ENCODE data around the gene AKAP7.

The AKAP7 gene

DNA sequence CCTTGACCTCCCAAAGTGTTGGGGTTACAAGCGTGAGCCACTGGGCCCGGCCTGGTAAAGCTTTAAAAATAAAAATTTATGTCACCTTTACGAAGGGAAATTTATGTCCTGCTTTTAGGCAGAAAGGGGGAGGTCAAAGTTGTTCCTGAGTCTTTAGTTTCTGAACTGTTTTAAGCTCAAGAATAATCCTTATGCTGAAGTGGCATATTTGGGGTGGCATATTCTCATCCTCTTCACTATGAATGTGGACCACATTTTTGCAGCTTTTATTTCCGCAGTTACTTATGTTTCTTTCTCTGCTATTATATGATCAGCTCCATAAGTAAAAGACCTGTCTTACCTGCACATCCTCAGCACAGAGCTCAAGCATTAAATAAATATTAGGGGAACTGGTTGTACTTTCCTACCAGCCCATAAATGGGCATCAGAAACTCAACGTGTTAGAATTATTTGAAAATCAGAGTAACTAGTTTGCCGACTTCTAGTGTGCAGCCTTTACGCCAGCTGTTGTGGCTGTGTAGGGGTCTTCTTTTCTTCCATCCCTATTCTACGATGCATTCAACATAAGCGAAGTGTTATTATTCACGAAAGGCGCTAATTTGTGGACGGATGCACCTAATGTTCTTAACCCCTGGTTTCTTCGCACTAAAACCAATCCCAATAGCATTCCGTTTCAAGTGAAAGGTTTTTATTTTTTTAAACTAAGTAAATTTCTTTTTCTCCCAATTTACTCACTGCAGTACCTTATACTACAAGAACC, 867 bp upstream of the AKAP7 start:
- DNase-seq, result no peak

DNA sequence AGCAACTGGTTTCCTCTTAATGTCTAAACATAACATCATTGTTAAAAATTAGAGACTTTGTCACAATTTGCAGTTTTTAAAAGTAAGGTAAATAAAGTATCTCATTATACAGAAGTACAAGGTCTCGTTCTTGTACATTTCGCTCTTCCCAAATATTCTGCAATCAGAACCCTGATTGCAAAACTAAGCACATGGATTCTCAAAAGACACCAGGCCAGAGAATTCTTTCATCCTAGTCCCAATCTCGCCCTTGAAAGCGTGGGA, 355 bp upstream of the AKAP7 start:
- DNase-seq, result no peak

DNA sequence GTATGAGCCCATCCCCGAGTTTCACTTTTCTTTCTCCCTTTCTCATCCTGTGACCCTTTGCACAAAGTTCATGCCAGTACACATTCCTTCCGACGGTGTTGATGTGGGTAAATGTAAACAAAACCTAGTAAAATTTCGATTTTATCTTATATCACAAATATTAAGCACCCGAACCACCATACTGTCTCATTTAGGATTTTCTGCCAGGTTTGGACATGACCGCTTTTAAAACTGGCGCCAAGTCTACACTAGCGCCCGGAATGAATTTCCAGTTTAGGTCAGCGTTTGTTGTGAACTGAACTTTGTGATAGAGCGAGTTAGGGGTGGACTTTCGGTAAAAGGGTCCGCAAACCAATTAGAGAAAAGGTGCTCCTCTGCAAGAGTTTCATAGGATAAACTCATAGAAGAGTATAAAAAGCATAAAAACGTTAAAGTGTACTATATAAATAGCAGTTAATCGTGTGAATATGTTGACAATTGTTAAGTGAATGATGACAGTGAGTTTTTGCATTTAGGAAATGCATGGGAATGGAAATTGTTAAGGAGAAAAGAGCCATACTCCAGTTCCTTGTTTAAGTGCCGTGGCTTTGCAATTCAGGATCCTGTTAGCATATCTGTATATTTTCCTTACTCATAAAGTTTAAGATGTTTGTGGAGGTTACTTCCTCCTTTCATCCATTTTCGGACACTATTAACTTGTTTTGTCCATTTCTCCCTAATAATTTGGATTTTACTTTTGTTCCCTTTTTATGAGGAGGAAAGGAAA, 937 bp downstream of the AKAP7 start:
- peak; percentile 31 for DNase-seq

DNA sequence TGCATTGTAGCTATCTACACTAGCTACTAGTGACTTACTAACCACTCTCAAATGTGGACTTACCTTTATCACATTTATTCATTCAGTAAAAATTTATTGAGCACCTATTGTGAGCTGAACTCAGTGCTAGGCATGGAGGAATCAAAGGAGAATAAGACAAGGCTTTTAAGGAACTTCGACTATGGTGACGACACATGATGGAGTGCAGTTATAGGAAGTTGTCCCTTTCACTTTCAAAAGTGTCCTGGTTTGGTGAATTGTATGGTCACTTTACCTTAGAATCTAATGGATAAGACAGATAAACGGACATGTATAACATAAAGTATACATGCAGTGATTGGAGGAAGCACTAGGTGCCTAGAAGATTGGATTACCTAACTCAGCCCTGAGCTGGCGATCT, 4.3 kb downstream of the AKAP7 start:
- peak; percentile 67 for DNase-seq

DNA sequence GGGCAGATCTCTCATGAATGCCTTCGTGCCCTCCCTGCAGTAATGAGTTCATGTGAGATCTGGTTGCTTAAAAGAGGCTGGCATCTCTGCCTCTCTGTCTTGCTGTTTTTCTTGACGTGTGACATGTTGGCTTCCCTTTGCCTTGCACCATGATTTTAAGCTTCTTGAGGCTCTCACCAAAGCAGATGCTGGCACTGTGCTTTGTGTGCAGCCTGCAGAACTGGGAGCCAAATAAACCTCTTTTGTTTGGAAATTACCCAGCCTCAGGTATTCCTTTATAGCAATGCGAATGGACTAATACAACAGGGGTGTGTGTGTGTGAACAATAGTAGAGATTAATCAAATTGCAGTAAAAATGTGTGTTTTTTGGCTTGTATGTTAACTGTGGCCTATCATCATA, 8.1 kb downstream of the AKAP7 start:
- no peak for DNase-seq

DNA sequence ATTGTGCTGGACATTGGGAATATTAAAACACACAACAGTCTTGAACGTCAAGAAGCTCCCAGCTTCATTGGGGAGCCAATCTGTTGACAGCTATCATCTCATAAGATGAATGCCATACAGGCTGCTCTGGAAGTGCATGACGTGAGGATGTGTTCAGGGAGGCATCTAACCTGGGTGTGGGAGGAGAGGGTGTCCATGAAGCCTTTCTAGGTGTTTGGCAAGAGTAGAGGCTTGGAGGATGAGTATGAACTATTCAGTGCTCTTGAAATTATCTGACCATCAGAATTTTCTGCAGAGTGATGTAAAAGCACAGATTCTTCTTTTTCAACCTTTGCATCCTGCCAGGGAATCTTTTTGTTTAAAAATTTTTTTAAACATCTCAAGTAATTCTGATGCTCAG, 11.6 kb downstream of the AKAP7 start:
- DNase-seq, result no peak

DNA sequence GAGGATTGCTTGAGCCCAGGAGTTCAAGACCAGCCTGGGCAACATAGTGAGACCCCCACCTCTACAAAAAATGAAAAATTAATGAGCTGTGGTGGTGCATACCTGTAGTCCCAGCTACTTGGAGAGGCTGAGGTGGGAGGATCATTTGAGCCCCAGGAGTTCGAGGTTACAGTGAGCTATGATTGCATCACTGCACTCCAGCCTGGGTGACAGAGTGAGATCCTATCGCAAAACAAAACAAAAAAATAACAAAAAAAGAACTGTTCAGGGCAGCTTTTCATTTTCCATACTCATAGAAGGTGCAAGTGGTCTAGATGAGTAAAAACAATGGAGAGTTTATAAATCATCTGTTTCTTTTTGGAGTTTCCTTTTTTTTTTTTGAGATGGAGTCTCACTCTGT, 21.1 kb downstream of the AKAP7 start:
- no peak for DNase-seq

DNA sequence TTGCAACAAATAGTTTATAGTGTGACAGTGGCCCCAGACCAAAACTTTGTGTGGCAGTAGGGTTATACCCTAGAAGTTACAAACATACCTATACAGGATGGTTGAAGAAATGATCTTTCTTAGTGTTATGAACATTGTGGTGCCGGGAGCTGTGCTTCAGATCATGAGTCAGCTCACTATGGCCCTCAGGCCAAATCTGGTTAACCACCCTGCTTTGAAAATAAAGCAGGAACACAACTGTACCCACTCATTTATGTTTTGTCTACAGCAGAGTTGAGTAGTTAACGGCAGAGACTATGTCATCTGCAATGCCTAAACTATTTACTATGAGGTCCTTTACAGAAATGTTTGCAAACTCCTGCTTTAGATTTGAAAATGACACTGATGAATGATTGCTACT, 24.3 kb downstream of the AKAP7 start:
- no peak for DNase-seq

DNA sequence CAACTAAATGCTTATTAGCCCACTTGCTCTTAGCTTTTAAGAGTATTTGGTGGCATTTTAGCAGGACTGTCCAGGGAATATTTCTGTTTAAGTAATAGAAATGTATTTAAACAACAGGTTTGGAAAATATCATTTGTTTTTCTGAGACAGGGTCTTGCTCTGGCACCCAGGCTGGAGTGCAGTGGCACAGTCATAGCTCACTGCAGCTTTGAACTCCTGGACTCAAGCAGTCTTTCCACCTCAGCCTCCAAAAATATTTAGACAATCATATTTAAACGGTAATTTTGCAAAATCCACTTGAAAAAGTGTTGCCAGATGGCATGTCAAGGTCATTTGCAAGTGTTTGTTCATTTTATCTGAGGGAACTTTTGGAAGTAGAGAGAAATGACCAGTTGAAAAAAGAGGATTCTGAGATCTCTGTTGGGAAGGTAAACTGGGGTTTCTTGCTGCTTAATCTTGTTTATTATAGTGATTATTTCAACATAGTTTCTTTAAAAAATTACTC, 25.0 kb downstream of the AKAP7 start:
- no peak for DNase-seq

DNA sequence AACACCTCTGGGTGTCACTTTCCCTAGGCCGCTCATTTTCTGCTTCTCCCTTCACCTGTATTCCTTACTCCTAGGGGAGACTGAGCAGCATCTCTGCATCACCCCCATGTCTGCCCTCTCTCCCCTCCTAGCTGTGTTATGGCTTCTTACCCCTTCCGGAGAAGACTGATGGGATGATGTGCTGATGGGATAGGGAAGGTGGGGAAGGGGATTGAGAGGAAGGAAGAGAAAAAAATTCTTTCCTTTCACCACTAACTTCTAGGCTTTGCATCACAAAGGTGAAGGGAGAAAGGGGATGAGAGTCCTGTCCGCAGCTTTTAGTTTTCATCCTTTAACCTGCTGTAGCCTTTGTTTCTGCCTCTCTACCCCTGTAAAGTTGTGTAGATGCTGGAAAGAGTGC, 26.7 kb downstream of the AKAP7 start:
- no peak for DNase-seq

DNA sequence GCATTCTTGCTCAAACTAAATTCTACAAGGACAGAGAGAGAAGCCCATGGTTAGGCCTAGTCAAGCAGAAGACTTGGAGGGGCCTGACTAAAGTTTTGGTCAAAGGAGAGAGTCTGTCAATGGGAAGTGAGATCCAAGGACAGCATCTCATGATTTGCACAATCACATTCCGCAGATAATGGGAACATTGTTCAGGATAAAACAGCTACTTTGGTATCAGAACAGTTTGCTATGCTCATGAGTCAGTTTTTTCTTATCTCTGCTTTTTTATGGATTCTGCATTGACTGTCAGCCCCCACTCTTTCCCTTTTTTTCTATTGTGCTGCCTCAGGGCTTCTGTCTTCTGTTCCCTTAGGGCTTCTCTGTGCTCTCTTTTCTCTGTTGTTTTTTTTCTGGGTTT, 28.6 kb downstream of the AKAP7 start:
- DNase-seq, result no peak

DNA sequence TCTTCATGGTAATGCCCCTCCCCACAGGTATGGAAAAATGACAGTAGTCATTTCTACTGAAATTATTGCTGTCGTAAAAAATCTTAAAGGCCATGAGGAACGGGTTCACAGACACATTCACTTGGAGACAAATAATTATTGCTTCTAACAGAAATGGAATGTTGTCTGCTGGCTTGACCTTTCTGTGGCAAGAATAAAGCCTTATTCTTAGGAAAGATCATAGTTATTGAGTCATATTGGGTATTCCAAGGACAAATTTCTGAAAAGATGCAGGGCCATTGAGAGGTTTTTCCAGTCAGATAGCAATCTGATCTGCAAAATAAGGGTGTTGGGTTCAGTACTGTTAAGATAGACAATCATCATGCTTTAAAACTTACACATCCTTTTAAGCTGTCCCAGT, 29.2 kb downstream of the AKAP7 start:
- no peak for DNase-seq

DNA sequence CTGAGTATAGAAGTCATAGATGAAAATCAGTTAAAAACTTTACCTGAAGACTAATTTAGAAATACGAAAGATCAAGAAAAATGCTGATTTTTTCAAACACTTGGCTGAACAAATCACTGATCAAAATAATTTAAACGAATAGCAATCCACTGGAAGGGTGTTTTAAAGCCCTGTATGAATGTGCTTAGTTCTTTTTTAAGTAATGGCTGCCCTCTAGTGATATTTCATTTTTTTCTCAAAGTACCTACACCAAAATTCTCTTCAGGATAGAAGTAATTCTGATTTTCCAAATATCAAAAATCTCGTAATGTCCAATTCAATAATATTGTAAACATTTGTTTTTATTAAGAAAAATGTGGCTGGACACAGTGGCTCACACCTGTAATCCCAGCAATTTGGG, 32.5 kb downstream of the AKAP7 start:
- no peak for DNase-seq

DNA sequence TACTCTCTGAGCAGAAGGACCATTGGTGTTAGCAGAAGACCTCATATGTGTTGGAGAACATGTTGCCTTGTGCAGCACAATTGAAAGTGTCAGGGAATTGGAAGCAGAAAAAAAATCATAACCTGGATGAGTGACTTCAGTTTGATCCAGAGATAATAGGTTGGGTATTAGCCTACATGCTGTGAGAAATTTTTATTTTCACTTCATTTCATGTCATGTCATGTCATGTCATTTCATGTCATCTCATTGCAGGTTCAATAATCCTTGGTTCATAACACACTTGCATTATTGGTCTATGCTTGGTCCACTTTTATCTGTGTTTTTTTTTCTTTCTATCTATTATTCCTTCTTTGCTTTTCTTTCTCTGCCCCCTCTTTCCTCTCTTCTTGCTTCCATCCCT, 34.3 kb downstream of the AKAP7 start:
- no peak for DNase-seq

DNA sequence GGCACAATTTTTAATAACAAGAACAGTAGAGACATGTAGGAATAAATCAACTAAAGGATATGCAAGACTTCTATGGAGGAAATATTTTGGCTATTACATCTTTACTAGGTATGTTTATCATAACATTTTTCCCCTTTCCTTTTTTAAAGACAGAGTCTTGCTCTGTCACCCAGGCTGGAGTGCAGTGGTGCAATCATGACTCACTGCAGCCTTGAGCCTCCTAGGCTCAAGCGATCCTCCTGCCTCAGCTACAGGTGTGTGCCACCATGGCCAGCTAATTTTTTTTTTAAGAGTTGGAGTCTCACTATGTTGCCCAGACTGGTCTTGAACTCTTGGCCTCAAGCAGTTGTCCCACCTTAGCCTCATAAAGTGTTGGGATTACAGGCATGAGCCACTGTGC, 37.0 kb downstream of the AKAP7 start:
- no peak for DNase-seq

DNA sequence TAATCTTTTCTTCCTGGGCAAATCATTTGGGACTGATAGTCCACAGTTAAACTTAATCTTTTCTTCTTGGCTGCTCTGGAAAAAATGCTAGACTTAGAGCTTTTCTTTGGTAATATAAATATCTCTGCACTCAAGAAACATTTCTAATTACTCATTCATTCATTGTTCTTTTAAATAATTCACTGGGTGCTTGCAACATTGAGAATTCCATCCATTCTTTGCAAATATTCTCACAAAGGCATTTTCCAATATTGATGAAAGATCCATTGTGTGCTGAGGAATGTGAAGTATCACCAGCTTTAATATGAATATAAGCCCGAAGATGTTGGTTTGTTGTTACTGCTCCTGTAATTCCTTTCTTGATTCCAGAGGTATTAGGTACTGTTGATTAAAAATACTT, 38.4 kb downstream of the AKAP7 start:
- no peak for DNase-seq

DNA sequence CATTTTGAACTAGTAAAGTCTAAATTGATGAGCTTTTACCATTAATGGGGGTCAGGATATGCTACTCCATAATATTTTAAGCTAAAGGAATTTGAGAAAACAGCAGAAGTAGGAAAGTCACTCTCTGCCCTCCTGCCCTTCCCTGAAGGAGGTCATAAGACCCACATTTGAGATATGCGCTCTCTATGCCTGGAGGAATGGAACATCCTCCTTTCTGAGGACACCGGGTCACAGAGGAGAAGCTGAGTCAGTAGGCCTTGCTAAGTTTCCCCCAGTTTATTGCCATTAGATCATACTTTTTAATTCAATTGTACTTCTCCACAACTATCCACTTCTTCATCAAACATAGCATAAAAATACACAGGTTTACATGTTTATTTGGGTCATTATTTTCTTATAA, 40.3 kb downstream of the AKAP7 start:
- DNase-seq, result peak; percentile 19

DNA sequence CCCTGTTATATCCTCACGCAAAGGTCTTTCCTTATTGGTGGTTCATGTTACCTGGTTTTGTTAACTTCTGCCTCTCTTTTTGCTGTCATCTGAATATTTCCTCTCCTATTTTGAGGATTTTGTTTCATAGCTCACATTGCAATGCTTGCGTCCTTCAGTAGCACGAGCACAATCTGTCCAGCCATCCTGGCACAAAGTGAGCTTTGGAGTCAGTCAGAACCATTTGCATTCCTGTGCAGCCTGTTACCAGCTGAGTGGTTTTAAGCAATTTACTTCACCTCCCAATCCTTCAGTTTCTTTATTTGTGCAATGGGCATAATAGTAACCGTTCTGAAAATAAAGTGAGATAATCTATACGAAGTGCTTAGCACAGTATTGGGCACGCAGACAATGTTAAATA, 42.7 kb downstream of the AKAP7 start:
- no peak for DNase-seq

DNA sequence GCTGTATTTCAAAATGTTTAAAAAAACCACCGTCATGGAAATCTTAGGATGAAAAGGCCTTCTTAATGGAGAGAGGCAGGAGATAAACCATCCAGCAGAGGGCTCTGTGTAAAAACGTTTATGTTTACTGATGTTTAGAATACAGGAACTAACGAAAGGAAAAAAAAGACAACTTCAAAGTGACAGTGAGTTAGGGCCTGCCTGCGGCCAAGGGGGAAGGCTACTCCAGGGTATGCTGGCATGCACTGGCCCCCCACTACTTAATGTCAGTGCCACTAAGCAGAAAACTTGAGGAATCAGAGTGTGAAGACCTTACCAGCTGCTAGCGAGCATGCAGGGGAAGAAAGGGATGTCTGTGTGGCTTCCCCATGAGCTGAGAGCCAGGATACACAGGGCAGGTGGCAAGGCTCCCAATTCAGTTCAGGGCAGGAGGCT, 47.7 kb downstream of the AKAP7 start:
- peak; percentile 49 for DNase-seq

DNA sequence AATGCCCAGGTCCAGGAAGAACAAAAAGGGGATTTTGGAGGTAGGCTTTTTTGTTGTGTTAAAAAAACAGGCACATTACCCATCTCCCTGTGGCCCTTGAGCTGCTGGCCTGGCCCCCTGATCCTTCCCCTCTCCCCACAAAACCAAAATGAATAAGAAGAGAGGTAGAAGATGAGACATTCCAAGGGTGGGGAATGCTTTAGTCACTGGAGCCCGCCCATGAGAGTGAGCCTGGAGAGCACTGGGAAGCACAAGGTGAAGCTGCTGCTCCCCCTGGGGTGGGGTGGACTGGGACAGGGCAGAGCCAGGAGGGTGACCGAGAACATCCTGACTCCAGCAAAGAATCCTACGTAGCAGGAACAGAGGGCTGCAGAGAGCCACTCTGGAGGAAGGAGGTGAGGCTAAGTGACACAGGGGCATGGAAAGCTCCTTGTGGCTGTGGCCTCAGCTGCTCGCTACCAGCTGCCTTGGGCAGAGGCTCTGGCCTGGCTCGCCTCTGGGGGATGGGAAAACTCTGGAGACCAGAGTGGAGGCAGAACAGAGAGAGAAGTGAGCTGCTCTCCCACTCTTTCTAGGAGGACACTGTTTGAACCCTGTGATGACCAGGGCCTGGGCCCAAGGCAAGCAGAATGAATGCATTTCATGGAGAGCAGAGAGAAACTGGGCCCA, 48.3 kb downstream of the AKAP7 start:
- DNase-seq, result no peak

DNA sequence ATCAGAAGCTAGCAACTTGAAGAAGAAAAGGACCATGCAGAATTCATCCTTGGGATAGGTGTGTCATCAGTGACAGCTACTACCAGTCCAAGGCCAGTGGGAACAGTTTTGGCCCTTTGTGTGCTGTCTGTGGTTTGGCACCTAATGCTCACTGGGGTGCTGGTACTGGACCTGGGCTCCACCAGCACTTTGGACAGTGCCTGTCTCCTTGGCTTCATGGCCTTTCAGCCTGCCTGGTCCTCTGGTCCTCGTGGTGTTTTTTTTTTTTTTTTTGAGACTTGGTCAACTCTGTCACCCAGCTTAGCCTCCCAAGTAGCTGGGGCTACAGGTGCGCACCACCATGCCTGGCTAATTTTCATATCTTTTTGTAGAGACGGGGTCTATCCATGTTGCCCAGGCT, 56.3 kb downstream of the AKAP7 start:
- no peak for DNase-seq

DNA sequence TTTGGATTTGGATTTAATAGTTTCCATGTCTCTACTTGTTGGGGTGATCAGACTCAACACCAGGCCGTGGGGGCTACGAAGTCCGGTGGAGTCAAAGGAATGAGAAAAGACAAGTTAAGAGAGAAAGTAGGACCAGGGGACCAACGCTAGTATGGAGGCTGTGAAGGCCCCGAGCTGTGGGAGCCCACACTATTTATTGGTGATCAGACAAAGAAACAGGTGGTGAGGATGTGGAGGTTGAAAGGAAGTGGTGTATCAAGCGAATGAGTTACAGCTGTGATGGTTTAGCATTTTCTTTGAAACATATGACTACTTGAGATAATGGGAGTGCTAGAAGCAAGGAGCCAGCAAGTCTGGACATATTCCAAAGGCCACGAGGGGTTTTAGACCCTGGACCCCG, 62.4 kb downstream of the AKAP7 start:
- no peak for DNase-seq

DNA sequence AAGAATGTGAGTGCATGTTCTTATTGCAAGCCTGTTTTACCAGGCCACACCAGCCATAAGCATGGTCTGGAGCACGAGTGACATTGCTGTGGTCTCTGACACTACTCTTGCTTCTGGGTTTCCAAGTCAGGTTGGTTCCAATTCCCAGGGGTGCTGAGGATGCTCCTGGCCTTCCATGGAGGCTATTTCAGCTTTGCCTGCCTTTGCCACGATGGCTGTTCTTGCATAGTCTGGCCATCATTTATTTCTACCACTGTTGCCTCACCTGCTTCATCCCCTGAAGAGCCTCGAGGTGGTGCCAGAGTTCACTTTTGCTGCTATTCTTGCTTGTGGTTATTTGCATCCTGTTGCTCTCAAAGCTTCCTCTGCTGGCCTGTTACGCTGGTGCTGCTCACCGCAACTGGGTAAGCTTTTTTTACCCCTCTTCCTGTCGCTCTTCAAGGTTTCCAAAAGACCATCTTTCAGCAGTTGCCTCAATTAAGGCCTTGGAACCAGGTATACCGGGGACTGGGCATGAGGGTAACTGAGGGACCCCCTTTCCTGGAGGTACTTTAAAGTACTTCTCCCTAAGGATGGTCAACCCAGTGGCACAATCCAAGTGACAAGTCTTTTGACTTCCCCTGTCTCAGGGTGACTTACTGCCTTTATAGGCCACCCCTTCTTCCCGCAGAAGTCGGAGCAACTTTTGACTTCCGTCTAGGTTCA, 64.5 kb downstream of the AKAP7 start:
- DNase-seq, result peak; percentile 47

All from suppressor macrophage treated with lipopolysaccharide for 4 hours (primary cell).